T47D (cell line): ENCODE results near the gene HYI.

Experiments used
- DNase-seq, 2 experiments: peaks; one replicate each; pipeline versions ENCODE4 v3.0.0 to v3.0.0-alpha.2; 2011 to 2012; ENCODE audit warnings: low read depth in 1 of 2, low spot score in 1 of 2
- JUND ChIP-seq: IDR thresholded peaks from 2 replicates; pipeline ENCODE4 v1.6.1; 2012; ENCODE audit warnings: low read depth
- in situ Hi-C: cut with HindIII; loops from 2 replicates; pipeline ENCODE4 v1.10.0; 2016; ENCODE audit warnings: low sequenced_read_pairs, low pct_unique_long_range_greater_than_20kb

Gene HYI

GRCh38 chr1:43454270-43455011 is 710 bp upstream of the HYI start:
- no peak for TF ChIP-seq JUND
- in situ Hi-C loops, result no loop called here
- peak; percentile 75 to 93 for DNase-seq

GRCh38 chr1:43452789-43453441 is 816 bp downstream of the HYI start:
- TF ChIP-seq JUND, result no peak
- in situ Hi-C loops, result no loop called here
- DNase-seq, result peak in 1 of 2 experiments; percentile 8

- in situ Hi-C loops, result no loop called here
- no peak for TF ChIP-seq JUND
- DNase-seq, result no peak
Observed at GRCh38 chr1:43451701-43452532, 1.8 kb downstream of the HYI start.

- in situ Hi-C loops, result no loop called here
- TF ChIP-seq JUND, result no peak
- no peak for DNase-seq
Observed at GRCh38 chr1:43451157-43451591, 2.6 kb downstream of the HYI start.

GRCh38 chr1:43450251-43450941 is 3.3 kb downstream of the HYI start:
- in situ Hi-C loops, result no loop called here
- no peak for DNase-seq
- no peak for TF ChIP-seq JUND

- no peak for TF ChIP-seq JUND
- DNase-seq, result no peak
- in situ Hi-C loops, result no loop called here
Observed at GRCh38 chr1:43449708-43450069, 4.0 kb downstream of the HYI start.

- in situ Hi-C loops, result no loop called here
- TF ChIP-seq JUND, result no peak
- no peak for DNase-seq
Observed at GRCh38 chr1:43448955-43449707, 4.6 kb downstream of the HYI start.

GRCh38 chr1:43447891-43448708 is 5.6 kb downstream of the HYI start:
- no peak for TF ChIP-seq JUND
- no peak for DNase-seq
- in situ Hi-C loops, result no loop called here

GRCh38 chr1:43446881-43447835 is 6.6 kb downstream of the HYI start:
- in situ Hi-C loops, result no loop called here
- DNase-seq, result no peak
- TF ChIP-seq JUND, result no peak

- no peak for DNase-seq
Observed at GRCh38 chr1:43446388-43446740, 7.4 kb downstream of the HYI start.

More at GRCh38 chr1:43446388-43446740, 7.4 kb downstream of the HYI start:
- in situ Hi-C loops, result no loop called here
- TF ChIP-seq JUND, result no peak
